Stimulated activated CD4-positive, alpha-beta T cell treated with anti-CD3 and anti-CD28 coated beads, Interleukin-2, amount 100 ng/mL, for 4 hours (primary cell): ENCODE data around the gene GARIN1A.
"Not testable (repeated sequence)": the region's sequence is repeated elsewhere in the genome, so short reads cannot be mapped to it uniquely, and the experiment has no call there.

Experiments
- DNase-seq: peaks from one replicate; pipeline ENCODE4 v3.0.0-alpha.2; 2020; ENCODE audit warnings: low read depth

Gene GARIN1A

GRCh38 chr7:128671992-128672391 is at the start of gene GARIN1A:
GARIN1A (plus strand) TSS chr7:128672292; CDS start chr7:128672398, 106 bp downstream.
- DNase-seq = no peak

- not testable (repeated sequence) for DNase-seq
Measured at GRCh38 chr7:128627124-128627523, 45.0 kb upstream of the GARIN1A start.

GRCh38 chr7:128633915-128634314 is 38.2 kb upstream of the GARIN1A start:
- not testable (repeated sequence) for DNase-seq

- not testable (repeated sequence) for DNase-seq
Measured at GRCh38 chr7:128645206-128645605, 26.9 kb upstream of the GARIN1A start.

- DNase-seq = not testable (repeated sequence)
Measured at GRCh38 chr7:128645844-128646243, 26.2 kb upstream of the GARIN1A start.

GRCh38 chr7:128646877-128647276 is 25.2 kb upstream of the GARIN1A start:
- DNase-seq = not testable (repeated sequence)

GRCh38 chr7:128651096-128651495 is 21.0 kb upstream of the GARIN1A start:
- not testable (repeated sequence) for DNase-seq

- DNase-seq = not testable (repeated sequence)
Measured at GRCh38 chr7:128652606-128653005, 19.5 kb upstream of the GARIN1A start.

- not testable (repeated sequence) for DNase-seq
Measured at GRCh38 chr7:128653197-128653596, 18.9 kb upstream of the GARIN1A start.

GRCh38 chr7:128654080-128654479 is 18.0 kb upstream of the GARIN1A start:
- DNase-seq = not testable (repeated sequence)

- DNase-seq = not testable (repeated sequence)
Measured at GRCh38 chr7:128654501-128654900, 17.6 kb upstream of the GARIN1A start.

GRCh38 chr7:128658428-128658827 is 13.7 kb upstream of the GARIN1A start:
- DNase-seq = not testable (repeated sequence)

- no peak for DNase-seq
Measured at GRCh38 chr7:128660596-128660995, 11.5 kb upstream of the GARIN1A start.

- DNase-seq = no peak
Measured at GRCh38 chr7:128661446-128661845, 10.6 kb upstream of the GARIN1A start.

- no peak for DNase-seq
Measured at GRCh38 chr7:128662091-128662490, 10.0 kb upstream of the GARIN1A start.

GRCh38 chr7:128663223-128663622 is 8.9 kb upstream of the GARIN1A start:
- not testable (repeated sequence) for DNase-seq

- DNase-seq = no peak
Measured at GRCh38 chr7:128665057-128665456, 7.0 kb upstream of the GARIN1A start.

GRCh38 chr7:128666200-128666599 is 5.9 kb upstream of the GARIN1A start:
- DNase-seq = no peak

- no peak for DNase-seq
Measured at GRCh38 chr7:128672927-128673517, 930 bp downstream of the GARIN1A start.

GRCh38 chr7:128673571-128673970 is 1.5 kb downstream of the GARIN1A start:
- DNase-seq = no peak

GRCh38 chr7:128676665-128677064 is 4.6 kb downstream of the GARIN1A start:
- DNase-seq = no peak

- DNase-seq = no peak
Measured at GRCh38 chr7:128679920-128680319, 7.8 kb downstream of the GARIN1A start.

- DNase-seq = no peak
Measured at GRCh38 chr7:128681794-128682537, 9.9 kb downstream of the GARIN1A start.
